Neural cell (in vitro differentiated cells): ENCODE measurements around the gene TSPEAR. TPM values are rescaled to one million over a fixed set of nuclear protein-coding genes. Genes with fewer than 3 reads are reported as not detected.

Source experiments
- H2AFZ ChIP-seq: fragments of 200-600, 300-800 bp; sonication (generic), shearing (Covaris generic); 2 replicates; pipeline ENCODE4 v1.6.0; 2014; ENCODE audit warnings: low read depth, mild to moderate bottlenecking, antibody characterized with exemption, low read length, moderate library complexity
- H3F3A ChIP-seq: fragments of 200-600 bp; shearing (Covaris generic); 2 replicates; pipeline ENCODE4 v1.6.1; 2016; ENCODE audit warnings: mild to moderate bottlenecking, moderate library complexity, mixed read lengths, antibody characterized with exemption, low read length; ENCODE audit not compliant: insufficient read depth, poor library complexity, severe bottlenecking
- H3K27ac ChIP-seq: fragments of 200-600, 300-800 bp; sonication (generic), shearing (Covaris generic); 2 replicates; pipeline ENCODE4 v1.5.1; 2014; ENCODE audit warnings: mild to moderate bottlenecking, low read length, moderate library complexity
- H3K27me3 ChIP-seq: fragments of 300-800, 200-600 bp; sonication (generic), shearing (Covaris generic); 2 replicates; pipeline ENCODE4 v1.6.0; 2014; ENCODE audit warnings: mild to moderate bottlenecking, low read depth, low read length, moderate library complexity; ENCODE audit not compliant: insufficient read depth
- H3K36me3 ChIP-seq: fragments of 300-800, 200-600 bp; sonication (generic), shearing (Covaris generic); 2 replicates; pipeline ENCODE4 v1.5.1; 2014; ENCODE audit warnings: mild to moderate bottlenecking, antibody characterized with exemption, low read length, moderate library complexity; ENCODE audit not compliant: insufficient read depth
- H3K4me2 ChIP-seq: fragments of 300-800, 200-600 bp; sonication (generic), shearing (Covaris generic); 2 replicates; pipeline ENCODE4 v1.6.0; 2014; ENCODE audit warnings: mild to moderate bottlenecking, low read length
- H3K4me3 ChIP-seq: fragments of 300-800, 200-600 bp; sonication (generic), shearing (Covaris generic); 2 replicates; pipeline ENCODE4 v1.5.1; 2014; ENCODE audit warnings: mild to moderate bottlenecking, low read length, moderate library complexity
- H3K79me2 ChIP-seq: fragments of 200-600 bp; shearing (Covaris generic); replicated peaks from 2 replicates; pipeline ENCODE4 v1.6.0; 2014; ENCODE audit warnings: mild to moderate bottlenecking, low read length, moderate library complexity; ENCODE audit not compliant: insufficient read depth
- H3K9ac ChIP-seq: fragments of 300-800, 200-600 bp; sonication (generic), shearing (Covaris generic); 2 replicates; pipeline ENCODE4 v1.6.1; 2016; ENCODE audit warnings: mild to moderate bottlenecking, low read length, mixed read lengths
- H3K9me2 ChIP-seq: fragments of 200-600 bp; shearing (Covaris generic); 2 replicates; pipeline ENCODE4 v1.6.1; 2016; ENCODE audit warnings: mild to moderate bottlenecking, low read length, mixed read lengths; ENCODE audit not compliant: insufficient read depth
- H3K9me3 ChIP-seq: fragments of 200-600, 300-800 bp; sonication (generic), shearing (Covaris generic); 2 replicates; pipeline ENCODE4 v1.6.1; 2016; ENCODE audit warnings: mild to moderate bottlenecking, mixed run types, low read length, moderate library complexity, mixed read lengths
- H4K20me1 ChIP-seq: fragments of 200-600 bp; shearing (Covaris generic); 2 replicates; pipeline ENCODE4 v1.6.1; 2016; ENCODE audit warnings: mild to moderate bottlenecking, mixed run types; ENCODE audit not compliant: insufficient read depth
- EP300 ChIP-seq: fragments of 450-650 bp; conservative IDR thresholded peaks from 2 replicates; pipeline ENCODE4 v1.6.1; 2014; ENCODE audit warnings: antibody characterized with exemption, mild to moderate bottlenecking, moderate library complexity; ENCODE audit not compliant: poor library complexity, severe bottlenecking
- EZH2 ChIP-seq: fragments of 200-600, 300-800 bp; shearing (Covaris generic), sonication (generic); IDR thresholded peaks from 2 replicates; pipeline ENCODE4 v1.6.1; 2014; ENCODE audit warnings: antibody characterized with exemption, low read length, borderline replicate concordance, mild to moderate bottlenecking; ENCODE audit not compliant: insufficient read depth, poor library complexity, severe bottlenecking
- MXI1 ChIP-seq: fragments of 450-650 bp; conservative IDR thresholded peaks from 2 replicates; pipeline ENCODE4 v1.6.1; 2014; ENCODE audit warnings: antibody characterized with exemption, mild to moderate bottlenecking; ENCODE audit not compliant: poor library complexity, severe bottlenecking
- POLR2AphosphoS5 ChIP-seq: IDR thresholded peaks from 2 replicates; pipeline ENCODE4 v1.6.1; 2012
- RAD21 ChIP-seq: fragments of 450-650 bp; conservative IDR thresholded peaks from 2 replicates; pipeline ENCODE4 v1.6.1; 2014; ENCODE audit warnings: antibody characterized with exemption, mild to moderate bottlenecking, moderate library complexity
- SMC3 ChIP-seq: fragments of 450-650 bp; conservative IDR thresholded peaks from 2 replicates; pipeline ENCODE4 v1.6.1; 2014; ENCODE audit warnings: antibody characterized with exemption, mild to moderate bottlenecking, moderate library complexity; ENCODE audit not compliant: poor library complexity
- TAF1 ChIP-seq: IDR thresholded peaks from 2 replicates; pipeline ENCODE4 v1.6.1; 2012; ENCODE audit warnings: low read depth
- polyA plus RNA-seq: library from polyadenylated mRNA; depleted of rRNA; stranded (reverse); fragments of >200 nt; gene quantifications from 2 replicates; pipeline ENCODE4 v1.2.3, GENCODE V29; 2014
- TF ChIP-seq, protein P1 (sequence below): fragments of 450-650 bp; IDR thresholded peaks from 2 replicates; pipeline ENCODE4 v1.5.1; 2014; ENCODE audit warnings: antibody characterized with exemption, mild to moderate bottlenecking, moderate library complexity; ENCODE audit not compliant: poor library complexity, severe bottlenecking
- TF ChIP-seq, protein P2 (sequence below): IDR thresholded peaks from 2 replicates; pipeline ENCODE4 v1.6.1; 2012; ENCODE audit warnings: borderline replicate concordance

Gene TSPEAR
- polyA plus RNA-seq, 1 donor from 2014 or later: 0.19 TPM

DNA sequence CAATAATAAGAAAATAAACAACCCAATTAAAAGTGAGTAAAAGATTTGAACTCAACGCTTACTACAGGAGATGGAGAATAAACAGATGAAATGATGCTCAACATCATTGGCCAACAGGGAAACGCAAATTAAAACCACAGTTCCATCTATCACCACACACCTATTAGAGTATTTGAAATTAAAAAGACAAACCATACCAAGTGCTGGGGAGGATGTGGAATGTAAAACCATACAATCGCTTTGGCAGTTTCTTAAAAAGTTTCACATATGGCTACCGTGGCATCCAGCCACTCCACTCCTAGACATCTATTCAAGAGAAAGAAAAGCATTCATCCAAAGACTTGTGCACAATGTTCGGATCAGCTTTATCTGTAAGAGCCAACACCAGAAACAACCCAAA lies 257.3 kb downstream of the TSPEAR start:
- Histone ChIP-seq H2AFZ (no peak overlapping the region), H3K36me3 (peaks cover 11% of the 10 kb centered on the region), H3K79me2 (no peaks in the 10 kb centered on the region), H3K9me2 (no peaks in the 10 kb centered on the region), H3K27ac (no peak overlapping the region), H3K9ac (no peak overlapping the region), H3K4me2 (no peak overlapping the region), H3K9me3 (peaks cover 5% of the 10 kb centered on the region), H3K27me3 (no peaks in the 10 kb centered on the region), H4K20me1 (no peaks in the 10 kb centered on the region), H3K4me3 (no peak overlapping the region), H3F3A (no peaks in the 10 kb centered on the region)
- TF ChIP-seq TAF1 (no peak), SMC3 (no peak), EZH2 (no peak), MXI1 (no peak), RAD21 (no peak), EP300 (no peak), POLR2AphosphoS5 (no peak)
- TF ChIP-seq, protein P1, sequence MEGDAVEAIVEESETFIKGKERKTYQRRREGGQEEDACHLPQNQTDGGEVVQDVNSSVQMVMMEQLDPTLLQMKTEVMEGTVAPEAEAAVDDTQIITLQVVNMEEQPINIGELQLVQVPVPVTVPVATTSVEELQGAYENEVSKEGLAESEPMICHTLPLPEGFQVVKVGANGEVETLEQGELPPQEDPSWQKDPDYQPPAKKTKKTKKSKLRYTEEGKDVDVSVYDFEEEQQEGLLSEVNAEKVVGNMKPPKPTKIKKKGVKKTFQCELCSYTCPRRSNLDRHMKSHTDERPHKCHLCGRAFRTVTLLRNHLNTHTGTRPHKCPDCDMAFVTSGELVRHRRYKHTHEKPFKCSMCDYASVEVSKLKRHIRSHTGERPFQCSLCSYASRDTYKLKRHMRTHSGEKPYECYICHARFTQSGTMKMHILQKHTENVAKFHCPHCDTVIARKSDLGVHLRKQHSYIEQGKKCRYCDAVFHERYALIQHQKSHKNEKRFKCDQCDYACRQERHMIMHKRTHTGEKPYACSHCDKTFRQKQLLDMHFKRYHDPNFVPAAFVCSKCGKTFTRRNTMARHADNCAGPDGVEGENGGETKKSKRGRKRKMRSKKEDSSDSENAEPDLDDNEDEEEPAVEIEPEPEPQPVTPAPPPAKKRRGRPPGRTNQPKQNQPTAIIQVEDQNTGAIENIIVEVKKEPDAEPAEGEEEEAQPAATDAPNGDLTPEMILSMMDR: no peak
- TF ChIP-seq, protein P2, sequence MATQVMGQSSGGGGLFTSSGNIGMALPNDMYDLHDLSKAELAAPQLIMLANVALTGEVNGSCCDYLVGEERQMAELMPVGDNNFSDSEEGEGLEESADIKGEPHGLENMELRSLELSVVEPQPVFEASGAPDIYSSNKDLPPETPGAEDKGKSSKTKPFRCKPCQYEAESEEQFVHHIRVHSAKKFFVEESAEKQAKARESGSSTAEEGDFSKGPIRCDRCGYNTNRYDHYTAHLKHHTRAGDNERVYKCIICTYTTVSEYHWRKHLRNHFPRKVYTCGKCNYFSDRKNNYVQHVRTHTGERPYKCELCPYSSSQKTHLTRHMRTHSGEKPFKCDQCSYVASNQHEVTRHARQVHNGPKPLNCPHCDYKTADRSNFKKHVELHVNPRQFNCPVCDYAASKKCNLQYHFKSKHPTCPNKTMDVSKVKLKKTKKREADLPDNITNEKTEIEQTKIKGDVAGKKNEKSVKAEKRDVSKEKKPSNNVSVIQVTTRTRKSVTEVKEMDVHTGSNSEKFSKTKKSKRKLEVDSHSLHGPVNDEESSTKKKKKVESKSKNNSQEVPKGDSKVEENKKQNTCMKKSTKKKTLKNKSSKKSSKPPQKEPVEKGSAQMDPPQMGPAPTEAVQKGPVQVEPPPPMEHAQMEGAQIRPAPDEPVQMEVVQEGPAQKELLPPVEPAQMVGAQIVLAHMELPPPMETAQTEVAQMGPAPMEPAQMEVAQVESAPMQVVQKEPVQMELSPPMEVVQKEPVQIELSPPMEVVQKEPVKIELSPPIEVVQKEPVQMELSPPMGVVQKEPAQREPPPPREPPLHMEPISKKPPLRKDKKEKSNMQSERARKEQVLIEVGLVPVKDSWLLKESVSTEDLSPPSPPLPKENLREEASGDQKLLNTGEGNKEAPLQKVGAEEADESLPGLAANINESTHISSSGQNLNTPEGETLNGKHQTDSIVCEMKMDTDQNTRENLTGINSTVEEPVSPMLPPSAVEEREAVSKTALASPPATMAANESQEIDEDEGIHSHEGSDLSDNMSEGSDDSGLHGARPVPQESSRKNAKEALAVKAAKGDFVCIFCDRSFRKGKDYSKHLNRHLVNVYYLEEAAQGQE: no peak

DNA sequence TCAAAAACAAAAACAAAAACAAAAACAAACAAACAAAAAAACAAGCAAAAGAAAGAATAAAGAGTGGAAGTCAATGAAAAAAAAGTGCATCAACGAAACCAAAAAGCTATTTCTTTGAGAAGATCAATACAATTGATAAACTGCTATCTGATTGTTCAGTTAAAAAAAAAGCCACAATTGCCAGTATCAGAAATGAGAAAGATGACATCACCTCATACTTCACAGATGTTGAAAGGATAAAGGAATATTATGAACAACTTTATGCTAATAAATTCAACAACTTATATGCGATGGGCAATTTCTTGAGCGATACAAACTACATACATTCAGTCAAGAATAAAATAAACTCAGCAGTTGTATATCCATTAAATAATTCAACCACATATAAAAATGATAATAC lies 258.3 kb downstream of the TSPEAR start:
- no peaks in the 10 kb centered on the region for H3K9me2 ChIP-seq
- H4K20me1 ChIP-seq: no peaks in the 10 kb centered on the region
- no peaks in the 10 kb centered on the region for H3K27me3 ChIP-seq
- no peak overlapping the region for H2AFZ ChIP-seq
- no peak overlapping the region for H3K27ac ChIP-seq
- H3K79me2 ChIP-seq: no peaks in the 10 kb centered on the region
- TF ChIP-seq TAF1: no peak
- TF ChIP-seq, protein P1: no peak
- TF ChIP-seq POLR2AphosphoS5: no peak
- TF ChIP-seq, protein P2: no peak
- TF ChIP-seq EZH2: no peak
- no peak for TF ChIP-seq SMC3
- no peak for TF ChIP-seq RAD21
- no peak for TF ChIP-seq EP300
- TF ChIP-seq MXI1: no peak
- no peak overlapping the region for H3K4me2 ChIP-seq
- H3K4me3 ChIP-seq: no peak overlapping the region
- H3K9me3 ChIP-seq: peaks cover 5% of the 10 kb centered on the region
- H3K9ac ChIP-seq: no peak overlapping the region
- no peaks in the 10 kb centered on the region for H3F3A ChIP-seq
- H3K36me3 ChIP-seq: peaks cover 11% of the 10 kb centered on the region
